HG03175 (cell line): ENCODE measurements around the gene ATXN1.
A peak's percentile ranks its signal among the peaks of the same experiment; 100 is the strongest.

Experiments
- ATAC-seq: cut with Tn5 transposase; IDR thresholded peaks from one replicate; pipeline ENCODE4 v1.9.1; 2021; ENCODE audit warnings: mild to moderate bottlenecking, moderate library complexity; ENCODE audit not compliant: unreplicated experiment

The ATXN1 gene

DNA sequence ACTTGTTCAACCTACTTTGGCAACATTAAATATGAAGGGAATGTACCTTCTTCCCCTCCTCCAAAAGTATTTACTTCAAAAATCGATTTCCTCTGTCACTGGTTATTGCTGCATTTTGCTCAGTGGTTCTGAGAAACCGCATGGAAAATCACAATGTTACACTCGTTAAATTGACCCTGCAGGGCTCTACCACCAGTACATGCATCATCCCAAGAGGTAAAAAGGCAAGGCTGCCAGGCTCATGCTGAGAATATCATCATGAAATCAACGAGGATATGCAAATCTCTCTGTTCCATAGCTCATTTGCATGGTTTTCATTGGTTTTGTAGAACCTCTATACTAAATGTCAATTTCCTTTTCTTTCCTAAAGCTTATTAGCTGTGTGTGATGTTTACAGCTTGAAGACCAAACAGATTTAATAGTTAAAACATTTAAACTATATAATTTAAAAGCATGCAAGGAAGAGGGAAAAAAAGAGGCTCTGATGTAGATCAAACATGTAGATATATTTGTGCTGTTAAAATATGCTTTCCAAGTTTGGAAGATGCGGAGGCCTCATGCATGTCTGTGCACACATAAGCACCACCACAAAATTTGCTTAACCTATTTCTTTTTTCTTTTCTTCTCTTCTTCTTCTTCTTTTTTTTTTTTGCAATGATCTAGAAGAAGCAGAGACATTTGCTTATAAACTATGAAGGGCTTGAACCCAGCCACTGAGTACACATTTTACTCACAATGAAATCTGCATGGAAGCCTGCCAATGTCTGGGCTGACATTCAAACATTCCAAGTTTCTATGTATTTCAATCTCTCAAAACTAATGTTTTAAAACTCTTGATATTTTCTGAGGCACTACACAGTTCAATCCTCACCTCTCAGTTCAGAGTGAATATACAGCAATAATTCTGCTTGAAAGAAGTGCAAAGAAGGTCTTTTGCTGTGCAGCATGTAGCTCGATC is 328.9 kb downstream of the ATXN1 start:
- peak; percentile 51 for ATAC-seq

GRCh38 chr6:16431106-16431505 is 330.2 kb downstream of the ATXN1 start:
- no peak for ATAC-seq

GRCh38 chr6:16430391-16431089 is 330.7 kb downstream of the ATXN1 start:
- ATAC-seq = no peak

GRCh38 chr6:16429669-16430068 is 331.6 kb downstream of the ATXN1 start:
- no peak for ATAC-seq

DNA sequence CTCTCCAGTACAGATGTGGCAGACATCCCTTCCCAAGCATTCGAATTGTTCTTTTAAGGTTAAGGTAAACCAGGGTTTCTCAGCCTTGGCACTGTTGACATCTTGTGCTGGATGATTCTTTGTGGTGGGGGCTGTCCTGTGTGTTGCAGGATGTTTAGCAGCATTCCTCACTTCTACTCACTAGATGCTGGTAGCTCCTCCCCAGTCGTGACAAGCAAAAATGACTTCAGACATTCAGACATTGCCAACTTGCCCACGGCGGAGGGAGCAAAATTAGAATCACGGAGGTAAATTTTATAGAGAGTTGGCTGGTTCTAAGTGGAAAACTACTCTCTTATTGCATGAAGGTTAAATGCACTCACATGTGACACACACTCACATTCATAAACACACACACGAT is 334.1 kb downstream of the ATXN1 start:
- ATAC-seq = no peak

GRCh38 chr6:16425881-16426615 is 335.2 kb downstream of the ATXN1 start:
- ATAC-seq = no peak

GRCh38 chr6:16421462-16421960 is 339.7 kb downstream of the ATXN1 start:
- ATAC-seq = peak; percentile 14

- ATAC-seq = peak; percentile 71
Measured at GRCh38 chr6:16420715-16421461, 340.4 kb downstream of the ATXN1 start.

- ATAC-seq = peak; percentile 26
Measured at GRCh38 chr6:16420337-16420714, 340.9 kb downstream of the ATXN1 start.

DNA sequence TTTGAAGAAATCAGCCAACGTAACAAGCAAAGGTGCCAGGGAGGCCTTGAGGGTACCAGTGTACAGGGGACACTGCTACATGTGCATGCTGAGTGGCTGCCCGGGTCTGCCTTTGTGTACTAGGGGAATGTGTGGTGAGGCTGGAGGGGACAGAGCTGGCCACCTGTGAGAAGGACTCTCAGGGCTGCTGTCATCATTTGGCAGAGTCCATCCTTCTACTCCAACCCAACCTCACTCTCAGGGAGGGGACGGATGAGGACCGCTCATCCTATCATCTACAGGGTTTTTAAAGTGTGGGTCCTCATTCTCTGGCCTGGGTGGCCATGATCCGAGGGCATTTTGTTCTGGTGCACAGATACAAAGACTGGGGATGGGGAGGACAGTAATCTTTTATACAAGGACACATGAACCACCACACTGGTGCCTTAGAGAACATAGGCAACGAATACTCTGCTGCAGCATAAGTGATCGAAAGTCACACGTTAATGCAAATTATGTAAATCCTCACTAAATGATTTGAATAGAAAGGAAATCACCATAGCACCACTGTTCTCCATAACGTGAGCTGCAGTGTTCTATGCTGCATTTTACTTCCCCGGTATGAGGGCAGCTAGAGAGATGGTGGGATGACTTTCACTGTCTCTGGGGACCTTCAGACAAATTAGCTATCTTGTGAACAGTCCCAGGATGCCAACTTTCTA is 341.5 kb downstream of the ATXN1 start:
- peak; percentile 67 for ATAC-seq

DNA sequence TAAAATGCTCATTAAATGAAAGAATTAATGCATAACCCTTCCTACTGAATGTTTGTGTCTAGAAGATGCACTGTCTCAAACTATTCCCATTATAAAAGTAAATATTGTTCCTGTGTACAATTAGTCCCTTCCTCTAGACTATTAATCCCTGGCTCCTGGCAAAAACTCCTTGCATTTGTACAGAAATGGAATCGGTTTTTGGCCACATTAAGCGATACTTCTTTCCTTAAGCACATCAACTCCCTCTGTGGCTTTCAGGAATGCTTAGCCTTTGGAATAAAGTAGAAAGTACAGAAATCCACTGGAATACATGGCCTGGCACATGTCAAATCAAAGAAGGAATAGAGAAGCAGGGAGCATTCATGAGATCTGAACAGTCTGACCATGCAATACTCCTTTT is 343.1 kb downstream of the ATXN1 start:
- ATAC-seq = no peak

DNA sequence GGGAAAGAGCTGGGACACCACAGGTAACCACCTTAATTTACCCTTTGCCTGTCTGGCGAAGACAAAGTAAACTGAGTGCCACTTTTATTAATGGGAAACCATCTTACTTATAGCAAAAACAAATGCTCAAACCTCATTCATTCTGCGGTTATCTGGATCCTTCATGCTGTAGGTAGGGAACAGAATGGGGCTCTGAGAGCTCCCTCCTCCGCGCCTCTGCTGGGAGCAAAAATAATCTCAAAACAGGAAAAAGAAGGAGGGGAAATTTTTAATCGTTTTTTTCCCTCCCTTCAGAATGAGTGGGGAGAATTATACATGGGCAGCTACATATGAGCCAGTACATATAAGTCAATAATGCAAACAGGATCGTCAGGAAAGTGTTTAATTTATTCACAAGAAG is 345.6 kb downstream of the ATXN1 start:
- ATAC-seq = no peak

- peak; percentile 44 for ATAC-seq
Measured at GRCh38 chr6:16414205-16414604, 347.1 kb downstream of the ATXN1 start.

DNA sequence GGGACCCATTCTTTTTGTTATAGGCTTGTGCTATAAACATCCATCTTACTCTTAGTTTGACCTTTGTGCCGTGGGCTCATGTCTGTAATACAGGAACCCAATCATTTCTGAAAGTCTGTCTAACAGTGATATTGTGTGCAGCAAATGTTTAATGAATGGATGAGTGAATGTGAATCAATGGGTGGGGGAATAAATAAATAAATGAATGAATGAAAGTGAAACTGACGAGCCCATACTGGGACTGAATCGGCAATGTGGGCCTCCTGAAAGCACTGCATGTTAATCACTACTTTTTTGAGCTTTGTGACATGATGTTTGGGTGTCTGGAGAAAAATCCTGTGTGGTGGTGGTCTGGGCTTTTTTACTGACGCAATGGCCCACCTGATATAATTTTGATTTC is 347.9 kb downstream of the ATXN1 start:
- peak; percentile 44 for ATAC-seq

DNA sequence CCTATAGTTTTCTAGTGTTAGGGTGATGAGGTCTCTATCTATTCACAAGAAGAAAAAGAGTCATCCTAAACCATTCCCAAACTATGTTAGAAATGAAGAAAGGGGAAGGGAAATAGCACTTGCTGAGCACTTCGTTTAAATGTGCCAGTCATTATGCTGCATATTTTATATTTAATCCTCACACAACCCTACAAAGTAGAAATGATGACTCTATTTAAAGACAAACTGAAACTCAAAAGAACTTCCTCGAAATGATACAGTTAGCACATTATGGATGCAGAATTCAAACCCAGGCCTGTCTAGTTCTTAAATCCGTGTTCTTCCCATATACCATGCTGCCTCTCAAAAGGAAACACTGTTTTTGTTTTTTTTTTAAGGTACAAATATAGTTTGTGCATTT is 348.3 kb downstream of the ATXN1 start:
- no peak for ATAC-seq

DNA sequence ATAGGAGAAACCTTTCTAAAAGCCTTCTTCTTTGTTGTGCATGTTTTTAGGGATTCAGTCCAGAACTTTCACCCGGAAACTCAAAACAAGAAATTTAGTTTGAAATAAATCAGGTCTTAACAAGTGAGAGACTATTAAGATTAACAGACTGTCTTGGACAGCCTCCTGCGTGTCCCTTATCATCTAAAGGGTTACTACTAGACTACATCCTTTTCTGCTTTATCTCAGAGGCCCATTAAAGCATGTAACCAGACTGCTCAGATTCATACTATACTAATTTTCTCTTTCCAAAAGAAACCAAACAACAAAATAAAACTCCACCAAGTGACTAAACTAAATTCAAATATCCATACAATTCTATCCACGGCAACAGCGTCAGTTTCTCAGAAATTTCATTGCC is 349.1 kb downstream of the ATXN1 start:
- ATAC-seq = no peak

GRCh38 chr6:16409531-16410441 is 351.5 kb downstream of the ATXN1 start:
- ATAC-seq = peak; percentile 55

GRCh38 chr6:16408766-16409165 is 352.5 kb downstream of the ATXN1 start:
- no peak for ATAC-seq

DNA sequence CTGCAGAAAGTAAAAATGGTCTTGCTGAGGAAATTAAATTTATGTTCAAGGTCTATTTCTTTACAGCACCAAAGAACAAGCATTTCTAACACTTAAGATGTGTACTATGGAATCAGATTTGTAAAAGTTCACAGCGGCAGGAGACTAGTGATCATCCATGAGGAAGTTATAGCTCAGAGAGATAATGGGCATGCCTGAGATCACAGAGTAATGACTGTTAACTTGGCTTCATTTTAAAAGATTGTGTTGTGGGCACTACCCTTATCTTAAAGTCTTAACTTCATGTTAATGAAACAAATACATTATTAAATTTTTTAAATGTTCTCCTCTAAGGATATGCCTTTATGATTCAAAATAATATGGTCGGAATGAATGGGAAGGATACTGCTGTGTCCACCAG is 354.3 kb downstream of the ATXN1 start:
- ATAC-seq = no peak
